ENCODE measurements around the gene ARSK. TPM values are rescaled to one million over a fixed set of nuclear protein-coding genes. Genes with fewer than 3 reads are reported as not detected.

The ARSK gene
- polyA plus RNA-seq, 1 of the 3 experiments (the other 2 are of a cell fraction), result 5.6 TPM

DNA sequence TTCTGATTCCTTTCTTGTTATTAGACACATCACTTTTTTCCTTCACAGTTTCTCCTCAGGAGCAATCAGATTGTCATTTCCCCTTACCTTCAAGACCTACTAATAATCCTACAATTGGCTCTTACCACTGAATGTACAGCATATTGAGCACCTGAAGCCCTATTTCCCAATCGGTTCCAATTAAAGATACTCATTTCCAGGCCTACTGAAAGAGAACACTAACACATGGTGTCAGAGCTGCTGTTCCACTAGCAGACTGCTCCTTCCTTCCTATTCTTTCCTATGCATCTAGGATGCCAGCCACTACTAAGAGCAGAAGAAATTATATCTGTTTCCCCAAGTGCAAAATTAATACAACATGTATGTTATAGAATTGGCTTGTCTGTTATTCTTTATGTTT is 34.7 kb upstream of the ARSK start:
- no peaks in the 10 kb centered on the region for H3F3A ChIP-seq (replicated peaks; ENCODE audit: insufficient read depth)
- H3K4me3 ChIP-seq (ENCODE audit: low read depth in 2 of 2, low read length in 1 of 2), result no peak overlapping the region
- no peaks in the 10 kb centered on the region for H3K27me3 ChIP-seq (ENCODE audit: insufficient read depth)
- H4K20me1 ChIP-seq (ENCODE audit: insufficient read depth), result no peaks in the 10 kb centered on the region
- H3K79me2 ChIP-seq (ENCODE audit: insufficient read depth), result no peaks in the 10 kb centered on the region
- H3K4me2 ChIP-seq, result no peak overlapping the region
- WGBS (ENCODE audit: low lambda C conversion rate), result 41% methylated on average over 1 of the region's 1 CpG
- ChIA-PET POLR2A (no interaction called here), CTCF (no interaction called here)
- TF ChIP-seq TCF12 (IDR thresholded peaks at IDR 0.05) (no peak), EP300 (IDR thresholded peaks at IDR 0.05; ENCODE audit: borderline replicate concordance in 1 of 2, low read depth in 1 of 2, low read length in 1 of 2) (no peak), SIN3A (IDR thresholded peaks at IDR 0.05; ENCODE audit: borderline replicate concordance, low read depth, low read length) (no peak)
- DNase-seq, result no peak
- no peaks in the 10 kb centered on the region for H3K4me1 ChIP-seq (ENCODE audit: control insufficient read depth in 1 of 2, insufficient read depth in 2 of 2, low read depth in 1 of 2, low read length in 1 of 2)
- no peak overlapping the region for H3K9ac ChIP-seq
- peaks cover 5% of the 10 kb centered on the region; the same call in 1 of the 2 replicates for H3K9me2 ChIP-seq
- peaks cover 83 to 86% of the 10 kb centered on the region in 2 experiments for H3K36me3 ChIP-seq (replicated peaks in 1 of 2; ENCODE audit: control insufficient read depth in 1 of 2, insufficient read depth in 2 of 2, low read length in 1 of 2)
- H2AFZ ChIP-seq (ENCODE audit: low read depth), result no peak overlapping the region
- no peak overlapping the region for H3K27ac ChIP-seq (ENCODE audit: low read depth in 2 of 2, low read length in 1 of 2)
- no peaks in the 10 kb centered on the region for H3K9me3 ChIP-seq

DNA sequence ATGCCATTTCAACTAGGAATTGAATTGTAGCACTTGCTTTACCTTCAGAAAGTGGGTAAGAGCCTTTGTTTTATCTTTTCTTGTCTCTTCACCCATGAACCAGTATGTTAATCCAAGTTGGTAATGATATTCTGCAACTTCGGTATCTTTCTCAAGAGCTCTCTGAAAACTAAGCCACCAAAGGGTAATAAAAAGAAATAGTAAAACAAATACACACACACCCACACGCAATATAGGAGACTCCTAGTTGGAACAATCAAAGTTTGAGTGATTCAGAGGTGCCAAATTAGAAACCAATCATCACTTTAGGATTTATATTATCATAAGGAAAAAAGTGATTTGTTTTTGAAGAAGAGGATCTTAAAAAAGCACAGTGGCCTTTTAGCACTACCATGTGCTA is 30.5 kb upstream of the ARSK start:
- Histone ChIP-seq H3K27me3 (ENCODE audit: insufficient read depth) (no peaks in the 10 kb centered on the region), H3K9me3 (no peaks in the 10 kb centered on the region), H3K4me1 (ENCODE audit: control insufficient read depth in 1 of 2, insufficient read depth in 2 of 2, low read depth in 1 of 2, low read length in 1 of 2) (no peaks in the 10 kb centered on the region), H3K27ac (ENCODE audit: low read depth in 2 of 2, low read length in 1 of 2) (no peak overlapping the region), H3F3A (replicated peaks; ENCODE audit: insufficient read depth) (no peaks in the 10 kb centered on the region), H3K9ac (no peak overlapping the region), H2AFZ (ENCODE audit: low read depth) (no peak overlapping the region), H4K20me1 (ENCODE audit: insufficient read depth) (no peaks in the 10 kb centered on the region), H3K9me2 (peaks cover 5% of the 10 kb centered on the region; the same call in 1 of the 2 replicates), H3K4me2 (no peak overlapping the region), H3K79me2 (ENCODE audit: insufficient read depth) (no peaks in the 10 kb centered on the region), H3K36me3 (replicated peaks in 1 of 2; ENCODE audit: control insufficient read depth in 1 of 2, insufficient read depth in 2 of 2, low read length in 1 of 2) (peaks cover 87 to 91% of the 10 kb centered on the region in 2 experiments), H3K4me3 (ENCODE audit: low read depth in 2 of 2, low read length in 1 of 2) (no peak overlapping the region)
- TF ChIP-seq EP300 (IDR thresholded peaks at IDR 0.05; ENCODE audit: borderline replicate concordance in 1 of 2, low read depth in 1 of 2, low read length in 1 of 2), result no peak
- TF ChIP-seq, protein P1, sequence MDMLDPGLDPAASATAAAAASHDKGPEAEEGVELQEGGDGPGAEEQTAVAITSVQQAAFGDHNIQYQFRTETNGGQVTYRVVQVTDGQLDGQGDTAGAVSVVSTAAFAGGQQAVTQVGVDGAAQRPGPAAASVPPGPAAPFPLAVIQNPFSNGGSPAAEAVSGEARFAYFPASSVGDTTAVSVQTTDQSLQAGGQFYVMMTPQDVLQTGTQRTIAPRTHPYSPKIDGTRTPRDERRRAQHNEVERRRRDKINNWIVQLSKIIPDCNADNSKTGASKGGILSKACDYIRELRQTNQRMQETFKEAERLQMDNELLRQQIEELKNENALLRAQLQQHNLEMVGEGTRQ (IDR thresholded peaks at IDR 0.05; ENCODE audit: borderline replicate concordance, low read depth, low read length), result no peak
- no peak for TF ChIP-seq EZH2phosphoT487 (IDR thresholded peaks at IDR 0.05; ENCODE audit: borderline replicate concordance, low read depth)
- TF ChIP-seq, protein P2, sequence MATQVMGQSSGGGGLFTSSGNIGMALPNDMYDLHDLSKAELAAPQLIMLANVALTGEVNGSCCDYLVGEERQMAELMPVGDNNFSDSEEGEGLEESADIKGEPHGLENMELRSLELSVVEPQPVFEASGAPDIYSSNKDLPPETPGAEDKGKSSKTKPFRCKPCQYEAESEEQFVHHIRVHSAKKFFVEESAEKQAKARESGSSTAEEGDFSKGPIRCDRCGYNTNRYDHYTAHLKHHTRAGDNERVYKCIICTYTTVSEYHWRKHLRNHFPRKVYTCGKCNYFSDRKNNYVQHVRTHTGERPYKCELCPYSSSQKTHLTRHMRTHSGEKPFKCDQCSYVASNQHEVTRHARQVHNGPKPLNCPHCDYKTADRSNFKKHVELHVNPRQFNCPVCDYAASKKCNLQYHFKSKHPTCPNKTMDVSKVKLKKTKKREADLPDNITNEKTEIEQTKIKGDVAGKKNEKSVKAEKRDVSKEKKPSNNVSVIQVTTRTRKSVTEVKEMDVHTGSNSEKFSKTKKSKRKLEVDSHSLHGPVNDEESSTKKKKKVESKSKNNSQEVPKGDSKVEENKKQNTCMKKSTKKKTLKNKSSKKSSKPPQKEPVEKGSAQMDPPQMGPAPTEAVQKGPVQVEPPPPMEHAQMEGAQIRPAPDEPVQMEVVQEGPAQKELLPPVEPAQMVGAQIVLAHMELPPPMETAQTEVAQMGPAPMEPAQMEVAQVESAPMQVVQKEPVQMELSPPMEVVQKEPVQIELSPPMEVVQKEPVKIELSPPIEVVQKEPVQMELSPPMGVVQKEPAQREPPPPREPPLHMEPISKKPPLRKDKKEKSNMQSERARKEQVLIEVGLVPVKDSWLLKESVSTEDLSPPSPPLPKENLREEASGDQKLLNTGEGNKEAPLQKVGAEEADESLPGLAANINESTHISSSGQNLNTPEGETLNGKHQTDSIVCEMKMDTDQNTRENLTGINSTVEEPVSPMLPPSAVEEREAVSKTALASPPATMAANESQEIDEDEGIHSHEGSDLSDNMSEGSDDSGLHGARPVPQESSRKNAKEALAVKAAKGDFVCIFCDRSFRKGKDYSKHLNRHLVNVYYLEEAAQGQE (IDR thresholded peaks at IDR 0.05; ENCODE audit: low read depth, low read length), result no peak
- TF ChIP-seq SIN3A (IDR thresholded peaks at IDR 0.05; ENCODE audit: borderline replicate concordance, low read depth, low read length), result no peak
- TF ChIP-seq, protein P3, sequence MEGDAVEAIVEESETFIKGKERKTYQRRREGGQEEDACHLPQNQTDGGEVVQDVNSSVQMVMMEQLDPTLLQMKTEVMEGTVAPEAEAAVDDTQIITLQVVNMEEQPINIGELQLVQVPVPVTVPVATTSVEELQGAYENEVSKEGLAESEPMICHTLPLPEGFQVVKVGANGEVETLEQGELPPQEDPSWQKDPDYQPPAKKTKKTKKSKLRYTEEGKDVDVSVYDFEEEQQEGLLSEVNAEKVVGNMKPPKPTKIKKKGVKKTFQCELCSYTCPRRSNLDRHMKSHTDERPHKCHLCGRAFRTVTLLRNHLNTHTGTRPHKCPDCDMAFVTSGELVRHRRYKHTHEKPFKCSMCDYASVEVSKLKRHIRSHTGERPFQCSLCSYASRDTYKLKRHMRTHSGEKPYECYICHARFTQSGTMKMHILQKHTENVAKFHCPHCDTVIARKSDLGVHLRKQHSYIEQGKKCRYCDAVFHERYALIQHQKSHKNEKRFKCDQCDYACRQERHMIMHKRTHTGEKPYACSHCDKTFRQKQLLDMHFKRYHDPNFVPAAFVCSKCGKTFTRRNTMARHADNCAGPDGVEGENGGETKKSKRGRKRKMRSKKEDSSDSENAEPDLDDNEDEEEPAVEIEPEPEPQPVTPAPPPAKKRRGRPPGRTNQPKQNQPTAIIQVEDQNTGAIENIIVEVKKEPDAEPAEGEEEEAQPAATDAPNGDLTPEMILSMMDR (IDR thresholded peaks at IDR 0.05), result no peak
- TF ChIP-seq JUND (IDR thresholded peaks at IDR 0.05), result no peak
- no peak for TF ChIP-seq RCOR1 (IDR thresholded peaks at IDR 0.05; ENCODE audit: low read length)
- no peak for TF ChIP-seq TEAD4 (IDR thresholded peaks at IDR 0.05; ENCODE audit: borderline replicate concordance, insufficient read depth)
- ChIA-PET POLR2A (no interaction called here), CTCF (interaction anchor here (1.0 to 1.3 kb wide), 3 partner anchors 11 to 139 kb away, joined by 3 read pairs; no protein-coding TSS in a partner anchor)
- WGBS (ENCODE audit: low lambda C conversion rate), result 91% methylated on average over 2 of the region's 2 CpGs
- DNase-seq, result no peak

Measured in SK-N-SH (cell line).